ENCODE results near the gene ISOC2. TPM values are rescaled to one million over a fixed set of nuclear protein-coding genes. Genes with fewer than 3 reads are reported as not detected.

Gene ISOC2
- total RNA-seq, 1 donor from 2014 or later = 96.7 TPM

- Histone ChIP-seq H3K4me3 (no peak within 1 kb of the TSS), H3K4me1 (peaks cover 0 to 11% of the 10 kb centered on the region in 2 donors), H3K36me3 (no peaks in the 10 kb centered on the region), H3K27me3 (no peaks in the 10 kb centered on the region), H3K9me3 (no peaks in the 10 kb centered on the region), H3K27ac (no peak within 1 kb of the TSS)
- intact Hi-C loops (cut with DNase I) = loop anchor here (5.0 kb wide), 2 partner anchors 158 to 182 kb away; partner anchors contain the start of genes BRSK1, HSPBP1 and ZNF784
- no peak for DNase-seq (ENCODE audit: low spot score in 2 of 2)
- no peak for TF ChIP-seq CTCF (IDR thresholded peaks at IDR 0.05)
These were observed 3.2 kb upstream of the ISOC2 start, which contains the start of gene C19orf85 for GRCh38 chr19:55464662-55465054. Gene C19orf85, minus strand, starts transcription at chr19:55464751. Its CDS starts 197 bp downstream, at chr19:55464554.

- H3K27ac ChIP-seq = no peak overlapping the region
- no peak overlapping the region for H3K4me3 ChIP-seq
- no peak for TF ChIP-seq CTCF (IDR thresholded peaks at IDR 0.05)
- H3K4me1 ChIP-seq = peaks cover 0 to 11% of the 10 kb centered on the region in 2 donors
- no peaks in the 10 kb centered on the region for H3K27me3 ChIP-seq
- no peak for DNase-seq (ENCODE audit: low spot score in 2 of 2)
- intact Hi-C loops (cut with DNase I) = loop anchor here (5.0 kb wide), 2 partner anchors 158 to 182 kb away; partner anchors contain the start of genes BRSK1, HSPBP1 and ZNF784
- H3K9me3 ChIP-seq = no peaks in the 10 kb centered on the region
- H3K36me3 ChIP-seq = no peaks in the 10 kb centered on the region
These were observed 2.7 kb upstream of the ISOC2 start for GRCh38 chr19:55464039-55464661.

- Histone ChIP-seq H3K36me3 (no peaks in the 10 kb centered on the region), H3K4me1 (peaks cover 0 to 11% of the 10 kb centered on the region in 2 donors), H3K4me3 (no peak overlapping the region), H3K27ac (no peak overlapping the region), H3K27me3 (no peaks in the 10 kb centered on the region), H3K9me3 (no peaks in the 10 kb centered on the region)
- TF ChIP-seq CTCF (IDR thresholded peaks at IDR 0.05) = no peak
- intact Hi-C loops (cut with DNase I) = loop anchor here (5.0 kb wide), 2 partner anchors 159 to 181 kb away; partner anchors contain the start of genes BRSK1, HSPBP1 and ZNF784
- no peak for DNase-seq (ENCODE audit: low spot score in 2 of 2)
These were observed 2.2 kb upstream of the ISOC2 start for GRCh38 chr19:55463583-55464031.

- no peak overlapping the region for H3K4me3 ChIP-seq
- DNase-seq (ENCODE audit: low spot score in 2 of 2) = no peak
- TF ChIP-seq CTCF (IDR thresholded peaks at IDR 0.05) = no peak
- no peaks in the 10 kb centered on the region for H3K9me3 ChIP-seq
- intact Hi-C loops (cut with DNase I) = loop anchor here (5.0 kb wide), 2 partner anchors 160 to 180 kb away; partner anchors contain the start of genes BRSK1, HSPBP1 and ZNF784
- H3K4me1 ChIP-seq = peaks cover 0 to 11% of the 10 kb centered on the region in 2 donors
- H3K36me3 ChIP-seq = no peaks in the 10 kb centered on the region
- H3K27me3 ChIP-seq = no peaks in the 10 kb centered on the region
- H3K27ac ChIP-seq = no peak overlapping the region
These were observed 1.3 kb upstream of the ISOC2 start for GRCh38 chr19:55462722-55463121.

GRCh38 chr19:55461974-55462626 lies 658 bp upstream of the ISOC2 start:
- no peaks in the 10 kb centered on the region for H3K27me3 ChIP-seq
- no peak for DNase-seq (ENCODE audit: low spot score in 2 of 2)
- intact Hi-C loops (cut with DNase I) = loop anchor here (1.0 to 5.0 kb wide), 7 partner anchors 14 to 345 kb away; partner anchors contain the start of genes BRSK1, FIZ1, HSPBP1 and PPP1R12C
- H3K4me1 ChIP-seq = peaks cover 0 to 5% of the 10 kb centered on the region in 2 donors
- TF ChIP-seq CTCF (IDR thresholded peaks at IDR 0.05) = no peak
- no peaks in the 10 kb centered on the region for H3K9me3 ChIP-seq
- H3K27ac ChIP-seq = peak overlapping the region; percentile 67 to 73
- no peaks in the 10 kb centered on the region for H3K36me3 ChIP-seq
- H3K4me3 ChIP-seq = peak overlapping the region; percentile 58 to 69

All from ascending aorta (tissue), 2 donors.